HEK293T (cell line): ENCODE data around the gene DNAI2.

Experiments used
- CTCF ChIA-PET: fragments of 350-600 bp; formaldehyde crosslinking; extraction: SDS; loops from one replicate; lab custom pipeline; 2021; ENCODE audit warnings: antibody characterized with exemption, inconsistent platforms; lab: Yijun Ruan, JAX
- POLR2A ChIA-PET: fragments of 350-600 bp; formaldehyde crosslinking; extraction: SDS; loops from one replicate; lab custom pipeline; 2020; ENCODE audit warnings: antibody characterized with exemption, inconsistent platforms; lab: Yijun Ruan, JAX
- DNase-seq: peaks from one replicate; pipeline ENCODE4 v3.0.0; 2012; ENCODE audit warnings: mixed read lengths; ENCODE audit errors: extremely low spot score
- ARNT ChIP-seq: fragments of 450-650 bp; IDR thresholded peaks from 2 replicates; pipeline ENCODE4 v1.6.1; 2017; ENCODE audit warnings: mild to moderate bottlenecking
- BHLHE40 ChIP-seq: fragments of 450-650 bp; IDR thresholded peaks from 2 replicates; pipeline ENCODE4 v1.6.1; 2016; ENCODE audit warnings: mild to moderate bottlenecking, moderate library complexity, borderline replicate concordance
- CTBP1 ChIP-seq: fragments of 450-650 bp; IDR thresholded peaks from 2 replicates; pipeline ENCODE4 v1.6.1; 2016; ENCODE audit warnings: borderline replicate concordance
- ELF4 ChIP-seq: fragments of 450-650 bp; IDR thresholded peaks from 2 replicates; pipeline ENCODE4 v1.6.1; 2017; ENCODE audit warnings: antibody characterized with exemption
- FOXA1 ChIP-seq: fragments of 450-650 bp; IDR thresholded peaks from 2 replicates; pipeline ENCODE4 v1.6.1; 2016; ENCODE audit warnings: mild to moderate bottlenecking
- FOXK2 ChIP-seq: fragments of 450-650 bp; IDR thresholded peaks from 2 replicates; pipeline ENCODE4 v1.6.1; 2016; ENCODE audit warnings: mild to moderate bottlenecking
- FOXM1 ChIP-seq: fragments of 450-650 bp; IDR thresholded peaks from 2 replicates; pipeline ENCODE4 v1.6.1; 2017; ENCODE audit warnings: mild to moderate bottlenecking, borderline replicate concordance
- HDGF ChIP-seq: fragments of 450-650 bp; IDR thresholded peaks from 2 replicates; pipeline ENCODE4 v1.6.1; 2017; ENCODE audit warnings: antibody characterized with exemption, borderline replicate concordance
- L3MBTL2 ChIP-seq: fragments of 450-650 bp; conservative IDR thresholded peaks from 2 replicates; pipeline ENCODE4 v1.6.1; 2016; ENCODE audit warnings: mild to moderate bottlenecking
- LEF1 ChIP-seq: fragments of 450-650 bp; IDR thresholded peaks from 2 replicates; pipeline ENCODE4 v1.6.1; 2017; ENCODE audit warnings: mild to moderate bottlenecking, borderline replicate concordance
- NFRKB ChIP-seq: fragments of 450-650 bp; IDR thresholded peaks from 2 replicates; pipeline ENCODE4 v1.6.1; 2016; ENCODE audit warnings: mild to moderate bottlenecking, moderate library complexity
- SP1 ChIP-seq: fragments of 450-650 bp; IDR thresholded peaks from 2 replicates; pipeline ENCODE4 v1.6.1; 2017
- SUZ12 ChIP-seq: fragments of 450-650 bp; IDR thresholded peaks from 2 replicates; pipeline ENCODE4 v1.6.1; 2016; ENCODE audit warnings: mild to moderate bottlenecking
- TARDBP ChIP-seq: fragments of 450-650 bp; IDR thresholded peaks from 2 replicates; pipeline ENCODE4 v1.6.1; 2016
- ZNF384 ChIP-seq: fragments of 450-650 bp; IDR thresholded peaks from 2 replicates; pipeline ENCODE4 v1.6.1; 2016
- TF ChIP-seq, protein P1 (sequence below): fragments of 450-650 bp; IDR thresholded peaks from 2 replicates; pipeline ENCODE4 v1.6.1; 2016

DNAI2 gene

DNA sequence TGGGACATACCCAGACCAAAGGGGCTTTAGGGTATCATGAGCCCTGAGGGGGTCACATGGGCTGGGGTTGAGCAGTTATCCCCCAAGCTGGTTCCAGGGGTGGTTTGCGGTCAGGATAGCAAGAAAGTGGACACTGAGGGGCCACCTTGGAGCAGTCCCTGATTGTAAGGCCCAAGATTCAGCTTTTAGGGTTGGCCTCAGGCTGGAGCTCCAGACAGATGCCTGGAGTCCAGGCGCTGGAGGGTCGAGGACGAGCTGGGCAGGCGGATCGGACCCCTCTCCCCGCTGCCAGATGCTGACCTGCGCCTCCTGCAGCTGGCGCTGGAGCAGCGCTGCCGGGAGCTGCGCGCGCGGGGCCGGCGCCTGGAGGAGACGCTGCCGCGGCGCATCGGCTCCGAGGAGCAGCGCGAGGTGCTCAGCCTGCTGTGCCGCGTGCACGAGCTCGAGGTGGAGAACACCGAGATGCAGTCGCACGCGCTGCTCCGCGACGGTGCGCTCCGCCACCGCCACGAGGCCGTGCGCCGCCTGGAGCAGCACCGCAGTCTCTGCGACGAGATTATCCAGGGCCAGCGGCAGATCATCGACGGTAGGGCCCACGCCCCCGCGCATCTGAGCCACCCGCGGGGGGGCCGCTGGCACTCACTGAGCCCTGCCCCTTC, 77.6 kb downstream of the DNAI2 start:
- DNase-seq: peak; percentile 68
- POLR2A ChIA-PET: no interaction called here
- CTCF ChIA-PET: interaction anchor here (0.9 to 2.5 kb wide), 6 partner anchors 9 to 23 kb away, joined by 3 to 9 read pairs (median 4); partner anchors contain the start of genes BTBD17 and GPR142
- TF ChIP-seq ZNF384: no peak
- TF ChIP-seq L3MBTL2: peak; percentile 66; the same call in 1 of the 2 replicates

DNA sequence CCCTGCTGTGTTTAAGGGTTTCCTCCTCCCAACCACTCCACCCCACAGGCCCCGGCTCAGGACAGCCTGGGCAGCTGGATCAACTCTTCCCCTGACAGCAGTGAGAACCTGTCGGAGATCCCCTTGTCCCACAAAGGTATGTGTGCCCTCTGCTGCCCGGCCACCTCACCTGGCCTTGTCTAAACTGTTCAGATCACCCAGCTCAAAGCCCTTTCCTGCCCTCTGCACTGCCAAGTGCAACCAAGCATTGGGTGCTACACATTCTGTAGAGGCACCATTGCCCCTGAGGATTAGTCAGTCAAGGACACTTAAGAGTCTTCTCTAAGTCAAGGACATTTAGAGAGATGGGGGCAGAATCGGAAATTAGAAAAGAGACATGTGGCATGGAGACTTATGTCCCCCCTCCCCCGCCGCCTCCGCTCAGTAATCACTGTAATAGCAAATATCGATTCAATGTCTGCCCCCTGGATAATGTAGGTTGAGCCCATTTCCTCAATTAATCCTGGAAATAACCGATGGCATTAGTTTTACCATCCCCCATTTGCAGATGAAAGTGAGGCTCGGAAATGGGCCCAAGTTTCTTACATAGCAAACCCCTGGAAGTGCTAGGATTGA, 79.5 kb downstream of the DNAI2 start:
- CTCF ChIA-PET: interaction anchor here (0.6 to 2.5 kb wide), 3 partner anchors 15 to 140 kb away, joined by 3 to 9 read pairs (median 3); partner anchors contain the start of gene GPR142
- DNase-seq: no peak
- POLR2A ChIA-PET: no interaction called here
- TF ChIP-seq BHLHE40 (no peak), CTBP1 (no peak)
- TF ChIP-seq, protein P1, sequence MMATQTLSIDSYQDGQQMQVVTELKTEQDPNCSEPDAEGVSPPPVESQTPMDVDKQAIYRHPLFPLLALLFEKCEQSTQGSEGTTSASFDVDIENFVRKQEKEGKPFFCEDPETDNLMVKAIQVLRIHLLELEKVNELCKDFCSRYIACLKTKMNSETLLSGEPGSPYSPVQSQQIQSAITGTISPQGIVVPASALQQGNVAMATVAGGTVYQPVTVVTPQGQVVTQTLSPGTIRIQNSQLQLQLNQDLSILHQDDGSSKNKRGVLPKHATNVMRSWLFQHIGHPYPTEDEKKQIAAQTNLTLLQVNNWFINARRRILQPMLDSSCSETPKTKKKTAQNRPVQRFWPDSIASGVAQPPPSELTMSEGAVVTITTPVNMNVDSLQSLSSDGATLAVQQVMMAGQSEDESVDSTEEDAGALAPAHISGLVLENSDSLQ: no peak

DNA sequence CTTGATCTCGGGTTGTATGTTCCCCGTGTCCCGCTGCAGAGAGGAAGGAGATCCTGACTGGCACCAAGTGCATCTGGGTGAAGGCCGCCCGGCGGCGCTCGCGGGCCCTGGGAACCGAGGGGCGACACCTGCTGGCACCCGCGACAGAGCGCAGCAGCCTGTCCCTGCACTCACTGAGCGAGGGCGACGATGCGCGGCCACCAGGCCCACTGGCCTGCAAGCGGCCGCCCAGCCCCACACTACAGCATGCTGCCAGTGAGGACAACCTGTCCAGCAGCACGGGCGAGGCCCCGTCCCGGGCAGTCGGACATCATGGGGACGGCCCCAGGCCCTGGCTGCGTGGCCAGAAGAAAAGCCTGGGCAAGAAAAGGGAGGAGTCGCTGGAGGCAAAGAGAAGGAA, 80.1 kb downstream of the DNAI2 start:
- TF ChIP-seq ZNF384: no peak
- no peak for TF ChIP-seq BHLHE40
- no peak for TF ChIP-seq FOXK2
- CTCF ChIA-PET: no interaction called here
- no peak for DNase-seq
- POLR2A ChIA-PET: no interaction called here

DNA sequence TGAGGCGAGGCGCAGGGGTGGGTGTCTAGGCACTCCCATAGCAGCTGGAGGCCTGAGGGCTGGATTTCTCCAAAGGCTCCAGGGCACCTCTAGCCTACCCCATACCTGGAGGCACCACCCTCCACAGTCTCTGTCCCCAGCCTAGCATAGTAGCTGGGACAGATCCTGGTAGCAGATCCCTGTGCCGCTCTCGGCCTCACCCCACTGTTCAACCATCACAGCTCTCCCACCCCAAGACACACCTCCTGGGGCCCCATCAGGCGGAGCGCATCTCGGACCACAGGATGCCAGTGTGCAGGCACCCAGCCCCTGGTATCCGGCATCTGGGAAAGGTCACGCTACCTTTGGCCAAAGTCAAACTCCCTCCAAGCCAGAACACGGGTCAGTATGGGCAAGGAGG, 80.5 kb downstream of the DNAI2 start:
- CTCF ChIA-PET: no interaction called here
- TF ChIP-seq L3MBTL2 (no peak), ELF4 (no peak), CTBP1 (no peak), ZNF384 (no peak), FOXK2 (no peak), FOXA1 (no peak), HDGF (no peak)
- TF ChIP-seq, protein P1: no peak
- POLR2A ChIA-PET: no interaction called here
- DNase-seq: no peak

DNA sequence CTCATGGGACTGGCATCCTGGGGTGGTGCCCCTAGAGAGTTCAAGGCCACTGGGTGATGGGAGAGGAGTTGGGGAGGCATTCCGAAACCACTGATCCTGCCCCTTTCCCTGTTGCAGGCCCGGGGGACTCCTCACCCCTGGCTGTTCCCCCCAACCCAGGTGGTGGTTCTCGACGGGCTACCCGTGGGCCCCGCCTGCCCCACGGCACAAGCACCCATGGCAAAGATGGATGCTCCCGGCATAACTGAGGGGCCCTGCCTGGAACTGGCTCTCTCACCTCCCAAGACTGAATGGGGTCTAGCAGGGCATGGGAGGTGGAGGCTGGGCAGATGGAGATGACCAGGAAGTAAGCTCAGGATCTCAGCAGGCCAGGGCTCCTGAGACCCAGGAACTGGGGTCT, 81.0 kb downstream of the DNAI2 start:
- TF ChIP-seq NFRKB (no peak), FOXA1 (no peak), SP1 (no peak), LEF1 (no peak), L3MBTL2 (no peak), ZNF384 (no peak), HDGF (no peak), SUZ12 (no peak), TARDBP (no peak), BHLHE40 (no peak), CTBP1 (no peak), FOXM1 (no peak), FOXK2 (no peak), ARNT (no peak)
- TF ChIP-seq, protein P1: no peak
- CTCF ChIA-PET: no interaction called here
- POLR2A ChIA-PET: no interaction called here
- no peak for DNase-seq

DNA sequence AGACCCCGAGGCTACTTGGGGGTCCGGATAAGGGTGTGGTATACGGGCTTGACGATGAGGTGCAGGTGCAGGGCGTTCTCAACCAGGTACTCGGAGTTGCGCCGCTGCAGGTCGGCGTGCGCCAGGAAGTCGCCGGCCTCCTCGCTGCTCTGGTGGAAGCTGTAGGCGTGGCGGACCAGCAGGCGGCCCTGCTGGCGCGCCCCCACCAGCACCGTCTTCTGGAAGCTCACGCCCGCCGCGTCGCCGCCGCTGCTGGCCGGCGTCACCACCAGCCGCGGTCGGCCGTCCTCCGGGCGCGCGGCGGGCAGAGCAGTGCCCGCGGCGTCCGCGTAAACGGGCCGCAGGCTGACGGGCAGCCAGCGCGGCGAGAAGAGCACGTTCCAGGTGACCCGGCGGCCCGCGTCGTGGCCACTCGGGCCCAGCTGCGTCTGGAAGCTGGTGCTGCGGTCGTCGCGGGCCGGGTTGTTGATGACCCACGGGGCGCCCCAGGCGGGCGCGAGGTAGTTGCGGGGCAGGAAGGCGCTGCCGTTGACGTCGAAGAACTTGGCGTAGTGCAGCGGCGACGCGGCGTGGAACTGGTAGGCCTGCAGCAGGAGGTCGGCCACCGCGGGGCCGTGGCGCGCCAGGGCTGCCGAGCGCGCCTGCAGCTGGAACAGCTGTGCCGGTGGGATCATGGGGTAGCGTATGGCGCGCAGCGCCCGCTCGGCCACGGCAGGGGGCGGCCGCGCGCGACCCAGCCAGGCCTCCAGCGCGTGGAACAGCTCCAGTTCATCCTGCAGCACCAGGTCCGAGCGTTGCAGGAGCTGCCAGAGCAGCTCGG, 82.8 kb downstream of the DNAI2 start:
- no peak for DNase-seq
- ChIA-PET CTCF (no interaction called here), POLR2A (no interaction called here)
- TF ChIP-seq FOXA1: no peak
- TF ChIP-seq L3MBTL2: no peak
- no peak for TF ChIP-seq CTBP1
- no peak for TF ChIP-seq FOXK2

DNA sequence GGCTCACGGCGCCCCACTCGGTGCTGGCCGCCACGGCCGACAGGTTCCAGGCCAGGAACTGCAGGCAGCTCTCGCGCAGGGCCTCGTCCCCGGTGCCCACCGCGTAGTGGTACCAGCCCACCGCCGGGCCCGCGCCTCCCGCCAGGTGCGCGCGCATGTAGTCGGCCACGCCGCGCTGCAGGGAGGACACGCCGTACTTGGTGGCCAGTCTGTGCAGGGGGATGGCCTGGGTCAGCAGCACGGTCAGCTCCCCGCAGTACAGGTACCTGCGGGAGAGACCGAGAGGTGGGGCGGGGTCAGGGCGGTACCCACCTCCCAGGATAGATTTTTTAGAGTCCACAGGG, 83.4 kb downstream of the DNAI2 start:
- CTCF ChIA-PET: no interaction called here
- TF ChIP-seq NFRKB: no peak
- TF ChIP-seq ELF4: no peak
- TF ChIP-seq HDGF: no peak
- no peak for TF ChIP-seq LEF1
- no peak for TF ChIP-seq TARDBP
- no peak for TF ChIP-seq SP1
- no peak for TF ChIP-seq ARNT
- no peak for TF ChIP-seq ZNF384
- no peak for TF ChIP-seq FOXM1
- no peak for TF ChIP-seq L3MBTL2
- no peak for TF ChIP-seq CTBP1
- TF ChIP-seq SUZ12: no peak
- TF ChIP-seq, protein P1: no peak
- TF ChIP-seq BHLHE40: no peak
- POLR2A ChIA-PET: no interaction called here
- DNase-seq: no peak
